MV-4-11 (cell line): Measurements from ENCODE around the gene MSRB3.
"Not testable (repeated sequence)": the region's sequence is repeated elsewhere in the genome, so short reads cannot be mapped to it uniquely, and the experiment has no call there.

Experiments used
- DNase-seq: peaks from one replicate; lab custom pipeline; 2025; lab: John Stamatoyannopoulos, UW

The MSRB3 gene

GRCh38 chr12:65292241-65292640 lies 13.8 kb downstream of the MSRB3 start:
- DNase-seq, result no peak

GRCh38 chr12:65293735-65294134 lies 15.3 kb downstream of the MSRB3 start:
- DNase-seq, result no peak

- DNase-seq, result no peak
Measured at GRCh38 chr12:65294641-65295262, 16.3 kb downstream of the MSRB3 start.

GRCh38 chr12:65296508-65297265 lies 18.2 kb downstream of the MSRB3 start:
- peak; percentile 65 for DNase-seq

- no peak for DNase-seq
Measured at GRCh38 chr12:65300097-65300496, 21.6 kb downstream of the MSRB3 start.

GRCh38 chr12:65300679-65301349 lies 22.3 kb downstream of the MSRB3 start:
- no peak for DNase-seq

GRCh38 chr12:65302891-65303290 lies 24.4 kb downstream of the MSRB3 start:
- no peak for DNase-seq

GRCh38 chr12:65305346-65305950 lies 27.0 kb downstream of the MSRB3 start:
- no peak for DNase-seq

GRCh38 chr12:65306366-65307168 lies 28.1 kb downstream of the MSRB3 start:
- peak; percentile 27 for DNase-seq

GRCh38 chr12:65307169-65307501 lies 28.7 kb downstream of the MSRB3 start:
- no peak for DNase-seq

GRCh38 chr12:65308006-65308405 lies 29.5 kb downstream of the MSRB3 start:
- DNase-seq, result no peak

GRCh38 chr12:65308601-65309071 lies 30.2 kb downstream of the MSRB3 start:
- DNase-seq, result no peak

- DNase-seq, result no peak
Measured at GRCh38 chr12:65311260-65311659, 32.8 kb downstream of the MSRB3 start.

- DNase-seq, result peak; percentile 10
Measured at GRCh38 chr12:65313719-65314317, 35.3 kb downstream of the MSRB3 start.

- not testable (repeated sequence) for DNase-seq
Measured at GRCh38 chr12:65315238-65315637, 36.8 kb downstream of the MSRB3 start.

GRCh38 chr12:65318186-65318685 lies 39.8 kb downstream of the MSRB3 start:
- DNase-seq, result no peak

- no peak for DNase-seq
Measured at GRCh38 chr12:65319688-65320200, 41.3 kb downstream of the MSRB3 start.

- DNase-seq, result no peak
Measured at GRCh38 chr12:65323070-65323469, 44.6 kb downstream of the MSRB3 start.

- no peak for DNase-seq
Measured at GRCh38 chr12:65324056-65324455, 45.6 kb downstream of the MSRB3 start.

GRCh38 chr12:65324551-65324950 lies 46.1 kb downstream of the MSRB3 start:
- DNase-seq, result no peak

GRCh38 chr12:65325183-65325582 lies 46.7 kb downstream of the MSRB3 start:
- DNase-seq, result no peak
